IPS-NIHi7 (cell line): ENCODE data around the gene METTL1.
A peak's percentile ranks its signal among the peaks of the same experiment; 100 is the strongest.

Experiments used
- DNase-seq: peaks from one replicate; pipeline ENCODE4 v3.0.0; 2012; ENCODE audit warnings: mixed read lengths; ENCODE audit errors: extremely low spot score

Gene METTL1

GRCh38 chr12:57754411-57755193, 17.3 kb downstream of the METTL1 start, which contains the start of gene MARCHF9:
TSS of gene MARCHF9 (plus strand) at chr12:57755103. CDS start at chr12:57755529, 426 bp downstream.
- peak; percentile 64 for DNase-seq

- no peak for DNase-seq
Measured at GRCh38 chr12:57753756-57754337, 18.1 kb downstream of the METTL1 start.

- no peak for DNase-seq
Measured at GRCh38 chr12:57752668-57753000, 19.3 kb downstream of the METTL1 start.

GRCh38 chr12:57751788-57752667, 19.9 kb downstream of the METTL1 start, which contains the start of gene CDK4:
TSS of gene CDK4 (minus strand) at chr12:57752310. CDS start at chr12:57751717, 593 bp downstream.
- peak; percentile 96 for DNase-seq

- DNase-seq = no peak
Measured at GRCh38 chr12:57751432-57751787, 20.5 kb downstream of the METTL1 start.

GRCh38 chr12:57750561-57751431, 21.1 kb downstream of the METTL1 start:
- DNase-seq = no peak

- no peak for DNase-seq
Measured at GRCh38 chr12:57749061-57749460, 22.8 kb downstream of the METTL1 start.

GRCh38 chr12:57746025-57746424, 25.9 kb downstream of the METTL1 start:
- no peak for DNase-seq

GRCh38 chr12:57745485-57745881, 26.4 kb downstream of the METTL1 start:
- DNase-seq = no peak

- DNase-seq = peak; percentile 89
Measured at GRCh38 chr12:57744777-57745484, 27.0 kb downstream of the METTL1 start, which contains the start of gene TSPAN31. TSS of gene TSPAN31 (plus strand) at chr12:57745039. CDS start at chr12:57745155, 116 bp downstream.

- peak; percentile 59 for DNase-seq
Measured at GRCh38 chr12:57744194-57744776, 27.6 kb downstream of the METTL1 start.

GRCh38 chr12:57743769-57744168, 28.1 kb downstream of the METTL1 start:
- no peak for DNase-seq

- no peak for DNase-seq
Measured at GRCh38 chr12:57741844-57742738, 29.8 kb downstream of the METTL1 start.

GRCh38 chr12:57741413-57741789, 30.5 kb downstream of the METTL1 start:
- no peak for DNase-seq

GRCh38 chr12:57740656-57741412, 31.1 kb downstream of the METTL1 start:
- no peak for DNase-seq

- DNase-seq = no peak
Measured at GRCh38 chr12:57739914-57740538, 31.9 kb downstream of the METTL1 start.

- no peak for DNase-seq
Measured at GRCh38 chr12:57739387-57739786, 32.5 kb downstream of the METTL1 start.

GRCh38 chr12:57738661-57739237, 33.2 kb downstream of the METTL1 start, which contains the start of gene AGAP2:
TSS of gene AGAP2 (minus strand) at chr12:57738742. CDS start at chr12:57738246, 496 bp downstream.
- peak; percentile 67 for DNase-seq
